Uterus (tissue), 2 donors: Measurements from ENCODE around the gene RBAK.

Source experiments
- POLR2A ChIP-seq, 2 donors: fragments of 450-650 bp; IDR thresholded peaks; one replicate each; pipeline ENCODE4 v1.6.1; 2016; ENCODE audit warnings: antibody characterized with exemption in 2 of 2, mild to moderate bottlenecking in 1 of 2, moderate library complexity in 1 of 2
- TF ChIP-seq, protein P1 (sequence below), 4 experiments: fragments of 200-600 bp in 2 of 4; fragments of 450-650 bp in 2 of 4; sonication (generic) in 2 of 4; IDR thresholded peaks; one replicate each; pipeline ENCODE4 v1.5.1; 2016 to 2019; ENCODE audit warnings: antibody characterized with exemption in 4 of 4, mild to moderate bottlenecking in 2 of 4, moderate library complexity in 1 of 4

DNA sequence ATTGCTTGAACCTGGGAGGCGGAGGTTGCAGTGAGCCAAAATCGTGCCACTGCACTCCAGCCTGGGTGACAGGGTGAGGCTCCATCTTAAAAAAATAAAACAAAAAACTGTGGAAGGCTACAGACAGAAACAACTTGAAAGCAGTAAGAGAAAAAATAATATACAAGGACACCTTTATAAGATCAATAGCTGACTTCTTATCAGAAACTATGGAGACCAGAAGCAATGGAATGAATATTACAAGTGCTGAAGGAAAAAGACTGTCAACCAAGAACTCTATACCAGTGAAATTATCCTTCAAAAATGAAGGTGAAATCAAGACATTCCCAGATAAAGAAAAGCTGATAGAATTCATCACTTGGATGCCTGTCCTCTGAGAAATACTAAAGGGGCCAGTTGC is 49.0 kb downstream of the RBAK start:
- TF ChIP-seq, protein P1, sequence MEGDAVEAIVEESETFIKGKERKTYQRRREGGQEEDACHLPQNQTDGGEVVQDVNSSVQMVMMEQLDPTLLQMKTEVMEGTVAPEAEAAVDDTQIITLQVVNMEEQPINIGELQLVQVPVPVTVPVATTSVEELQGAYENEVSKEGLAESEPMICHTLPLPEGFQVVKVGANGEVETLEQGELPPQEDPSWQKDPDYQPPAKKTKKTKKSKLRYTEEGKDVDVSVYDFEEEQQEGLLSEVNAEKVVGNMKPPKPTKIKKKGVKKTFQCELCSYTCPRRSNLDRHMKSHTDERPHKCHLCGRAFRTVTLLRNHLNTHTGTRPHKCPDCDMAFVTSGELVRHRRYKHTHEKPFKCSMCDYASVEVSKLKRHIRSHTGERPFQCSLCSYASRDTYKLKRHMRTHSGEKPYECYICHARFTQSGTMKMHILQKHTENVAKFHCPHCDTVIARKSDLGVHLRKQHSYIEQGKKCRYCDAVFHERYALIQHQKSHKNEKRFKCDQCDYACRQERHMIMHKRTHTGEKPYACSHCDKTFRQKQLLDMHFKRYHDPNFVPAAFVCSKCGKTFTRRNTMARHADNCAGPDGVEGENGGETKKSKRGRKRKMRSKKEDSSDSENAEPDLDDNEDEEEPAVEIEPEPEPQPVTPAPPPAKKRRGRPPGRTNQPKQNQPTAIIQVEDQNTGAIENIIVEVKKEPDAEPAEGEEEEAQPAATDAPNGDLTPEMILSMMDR (IDR thresholded peaks at IDR 0.05) = no peak
- no peak for TF ChIP-seq POLR2A (IDR thresholded peaks at IDR 0.05)
